SH-SY5Y (cell line): ENCODE data around the gene COL9A3.

ENCODE experiments used
- GATA2 ChIP-seq: IDR thresholded peaks from 2 replicates; pipeline ENCODE4 v1.6.1; 2011; ENCODE audit warnings: mild to moderate bottlenecking, low read depth, low read length
- GATA3 ChIP-seq: IDR thresholded peaks from 2 replicates; pipeline ENCODE4 v1.6.1; 2011; ENCODE audit warnings: low read depth, mild to moderate bottlenecking, low read length, moderate library complexity

DNA sequence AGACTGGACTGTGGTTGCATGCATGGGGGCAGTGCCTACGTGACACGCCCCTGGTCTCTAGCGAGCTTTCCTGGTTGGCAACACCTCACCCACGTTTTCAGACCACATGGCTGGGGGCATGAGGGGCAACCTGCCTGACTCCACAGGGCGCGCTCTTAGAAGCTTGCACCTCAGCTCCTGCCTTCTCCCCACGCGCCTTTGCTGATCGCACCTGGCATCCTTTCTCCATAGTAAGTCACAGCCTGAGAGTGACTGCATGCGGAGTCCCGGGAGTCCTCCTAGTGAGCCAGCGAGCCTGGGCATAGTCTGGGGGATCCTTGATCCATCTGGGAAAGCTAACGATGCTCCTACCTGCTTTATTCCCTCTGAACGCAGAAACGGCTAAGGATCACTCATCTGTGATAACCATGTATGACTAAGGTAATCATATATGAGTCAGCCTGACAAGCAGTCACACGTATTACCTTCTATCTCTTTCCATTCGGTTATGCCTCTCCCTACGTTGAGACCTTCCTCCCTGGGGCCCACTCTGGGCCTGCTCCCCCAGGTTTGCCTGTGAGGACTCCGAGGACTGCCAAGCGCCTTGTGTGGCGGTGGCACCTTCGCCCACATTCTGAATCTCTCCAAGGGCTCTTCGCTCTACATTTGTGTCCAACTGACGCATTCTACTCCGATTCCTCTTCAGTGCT, 40.2 kb downstream of the COL9A3 start:
- TF ChIP-seq GATA2 (no peak), GATA3 (no peak)
